Caco-2 (cell line): ENCODE data around the gene RERE. TPM values are rescaled to one million over a fixed set of nuclear protein-coding genes. Genes with fewer than 3 reads are reported as not detected.

Experiments
- BruUV-seq: library from RNA; stranded (reverse); fragments of 400-500 nt; replicated peaks from 2 replicates; lab custom pipeline; 2021; lab: Mats Ljungman, UMichigan
- CTCF ChIA-PET: fragments of 300-600 bp; sonication (Branson Sonifier 250); formaldehyde crosslinking; loops from one replicate; lab custom pipeline; 2022; ENCODE audit warnings: antibody characterized with exemption; lab: Charles Lee
- POLR2A ChIA-PET: fragments of 300-600 bp; sonication (Branson Sonifier 250); formaldehyde crosslinking; loops from one replicate; lab custom pipeline; 2022; ENCODE audit warnings: antibody characterized with exemption; lab: Charles Lee
- DNase-seq, 2 experiments: peaks; one replicate each; pipeline versions ENCODE4 v3.0.0 to v3.0.0-alpha.2; 2020 to 2022
- H3K27me3 ChIP-seq: replicated peaks from 2 replicates; pipeline ENCODE4 v1.6.0; 2011; ENCODE audit warnings: low read length; ENCODE audit not compliant: control insufficient read depth, insufficient read depth
- H3K36me3 ChIP-seq: 2 replicates; pipeline ENCODE4 v1.5.1; 2011; ENCODE audit warnings: low read length; ENCODE audit not compliant: control insufficient read depth, insufficient read depth
- H3K4me1 ChIP-seq: fragments of 250-450 bp; sonication (Bioruptor Pico); 2 replicates; pipeline ENCODE4 v1.5.1; 2020; ENCODE audit warnings: mild to moderate bottlenecking
- H3K4me3 ChIP-seq: 2 replicates; pipeline ENCODE4 v1.5.1; 2011; ENCODE audit warnings: low read depth, mild to moderate bottlenecking, control low read depth, low read length
- H3K9me3 ChIP-seq: fragments of 250-450 bp; sonication (Bioruptor Pico); 2 replicates; pipeline ENCODE4 v1.5.1; 2020; ENCODE audit warnings: mild to moderate bottlenecking, moderate library complexity
- H3K27ac Mint-ChIP-seq: one replicate; pipeline ENCODE4 v1.8.0; 2022; ENCODE audit warnings: mixed read lengths; ENCODE audit not compliant: unreplicated experiment
- H3K27me3 Mint-ChIP-seq: one replicate; pipeline ENCODE4 v1.8.0; 2022; ENCODE audit warnings: mixed read lengths; ENCODE audit not compliant: insufficient read depth, unreplicated experiment
- H3K36me3 Mint-ChIP-seq: one replicate; pipeline ENCODE4 v1.8.0; 2022; ENCODE audit warnings: mild to moderate bottlenecking, mixed read lengths; ENCODE audit not compliant: insufficient read depth, unreplicated experiment
- H3K4me1 Mint-ChIP-seq: one replicate; pipeline ENCODE4 v1.8.0; 2022; ENCODE audit warnings: low read depth, mixed read lengths; ENCODE audit not compliant: unreplicated experiment
- H3K4me3 Mint-ChIP-seq: one replicate; pipeline ENCODE4 v1.8.0; 2022; ENCODE audit warnings: mild to moderate bottlenecking, moderate library complexity, mixed read lengths; ENCODE audit not compliant: unreplicated experiment
- H3K9me3 Mint-ChIP-seq: one replicate; pipeline ENCODE4 v1.8.0; 2022; ENCODE audit warnings: mixed read lengths; ENCODE audit not compliant: unreplicated experiment
- intact Hi-C: fragments of 100-400 bp; cut with micrococcal nuclease; formaldehyde crosslinking; loops from one replicate; pipeline ENCODE4 v1.10.0; 2022; ENCODE audit not compliant: unreplicated experiment
- total RNA-seq: library from RNA; stranded (reverse); gene quantifications from 2 replicates; pipeline ENCODE4 v1.2.3, GENCODE V29; 2022
- TF ChIP-seq, protein P1 (sequence below), 2 experiments: fragments of 200-600 bp in 1 of 2; IDR thresholded peaks; 1 replicate in 1 of 2; 2 replicates in 1 of 2; pipeline versions ENCODE4 v1.5.1 to v1.8.0; 2011 to 2022; ENCODE audit warnings: antibody characterized with exemption in 1 of 2, control low read depth in 1 of 2, inconsistent platforms in 1 of 2, low read depth in 1 of 2, low read length in 1 of 2, mild to moderate bottlenecking in 1 of 2, moderate library complexity in 1 of 2; ENCODE audit not compliant: insufficient read depth in 1 of 2, severe bottlenecking in 1 of 2, unreplicated experiment in 1 of 2

Gene RERE
- total RNA-seq, 1 experiment from 2014 or later: 85.2 TPM

DNA sequence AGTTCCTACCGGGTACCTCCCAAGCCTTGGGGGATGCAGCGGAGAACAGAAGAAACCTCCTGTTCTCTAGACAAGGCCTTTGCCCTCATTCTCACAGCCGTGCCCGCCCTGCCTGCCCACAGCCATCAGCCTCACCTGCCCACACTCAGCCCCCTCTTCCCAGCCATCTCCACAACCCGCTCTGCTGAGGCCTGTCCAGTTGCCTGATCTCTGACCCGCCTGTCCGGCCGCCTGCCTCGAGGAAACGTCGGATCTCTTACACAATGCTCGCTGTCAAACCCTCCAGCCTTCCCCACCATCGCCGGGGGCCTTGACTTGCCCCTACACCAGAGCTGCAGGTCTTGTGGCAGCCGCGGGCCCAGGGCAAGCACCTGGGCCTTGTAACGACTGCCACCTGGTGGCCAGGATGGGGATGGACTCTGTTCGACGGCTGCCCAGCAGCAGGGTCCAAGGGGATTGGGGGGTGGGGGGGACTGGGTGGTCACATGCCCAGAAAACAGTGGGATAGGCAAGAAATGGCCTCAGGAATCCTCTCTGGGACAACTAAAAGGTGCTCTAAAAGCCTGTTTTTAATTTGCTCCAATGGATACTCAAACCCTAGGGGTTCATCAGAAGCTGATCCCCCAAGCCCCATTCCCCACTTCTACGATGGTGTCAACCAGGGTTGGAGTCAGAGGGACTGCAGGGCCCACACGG lies 468.5 kb downstream of the RERE start:
- TF ChIP-seq, protein P1, sequence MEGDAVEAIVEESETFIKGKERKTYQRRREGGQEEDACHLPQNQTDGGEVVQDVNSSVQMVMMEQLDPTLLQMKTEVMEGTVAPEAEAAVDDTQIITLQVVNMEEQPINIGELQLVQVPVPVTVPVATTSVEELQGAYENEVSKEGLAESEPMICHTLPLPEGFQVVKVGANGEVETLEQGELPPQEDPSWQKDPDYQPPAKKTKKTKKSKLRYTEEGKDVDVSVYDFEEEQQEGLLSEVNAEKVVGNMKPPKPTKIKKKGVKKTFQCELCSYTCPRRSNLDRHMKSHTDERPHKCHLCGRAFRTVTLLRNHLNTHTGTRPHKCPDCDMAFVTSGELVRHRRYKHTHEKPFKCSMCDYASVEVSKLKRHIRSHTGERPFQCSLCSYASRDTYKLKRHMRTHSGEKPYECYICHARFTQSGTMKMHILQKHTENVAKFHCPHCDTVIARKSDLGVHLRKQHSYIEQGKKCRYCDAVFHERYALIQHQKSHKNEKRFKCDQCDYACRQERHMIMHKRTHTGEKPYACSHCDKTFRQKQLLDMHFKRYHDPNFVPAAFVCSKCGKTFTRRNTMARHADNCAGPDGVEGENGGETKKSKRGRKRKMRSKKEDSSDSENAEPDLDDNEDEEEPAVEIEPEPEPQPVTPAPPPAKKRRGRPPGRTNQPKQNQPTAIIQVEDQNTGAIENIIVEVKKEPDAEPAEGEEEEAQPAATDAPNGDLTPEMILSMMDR (IDR thresholded peaks at IDR 0.05; ENCODE audit: insufficient read depth in 1 of 2, low read depth in 1 of 2, low read length in 1 of 2, severe bottlenecking in 1 of 2, unreplicated experiment in 1 of 2): peak; percentile 84
- intact Hi-C loops: loop anchor here (1.0 to 2.0 kb wide), 4 partner anchors 34 to 374 kb away; no protein-coding TSS in a partner anchor
- H3K4me1 Mint-ChIP-seq: peaks cover 6% of the 10 kb centered on the region
- no TSS peak for BruUV-seq
- ChIA-PET POLR2A (no interaction called here), CTCF (interaction anchor here (0.5 to 2.3 kb wide), 8 partner anchors 8 to 392 kb away, joined by 3 to 18 read pairs (median 4); no protein-coding TSS in a partner anchor)
- H3K4me3 ChIP-seq: no peak overlapping the region
- no peaks in the 10 kb centered on the region for H3K27me3 ChIP-seq
- no peaks in the 10 kb centered on the region for H3K9me3 ChIP-seq
- H3K27me3 Mint-ChIP-seq: no peaks in the 10 kb centered on the region
- no peaks in the 10 kb centered on the region for H3K4me1 ChIP-seq
- DNase-seq: peak; percentile 65 to 75
- no peak overlapping the region for H3K4me3 Mint-ChIP-seq
- peaks cover 61% of the 10 kb centered on the region for H3K36me3 Mint-ChIP-seq
- H3K27ac Mint-ChIP-seq: peak overlapping the region; percentile 16
- H3K36me3 ChIP-seq: no peaks in the 10 kb centered on the region; the same call in 1 of the 2 replicates
- no peaks in the 10 kb centered on the region for H3K9me3 Mint-ChIP-seq

DNA sequence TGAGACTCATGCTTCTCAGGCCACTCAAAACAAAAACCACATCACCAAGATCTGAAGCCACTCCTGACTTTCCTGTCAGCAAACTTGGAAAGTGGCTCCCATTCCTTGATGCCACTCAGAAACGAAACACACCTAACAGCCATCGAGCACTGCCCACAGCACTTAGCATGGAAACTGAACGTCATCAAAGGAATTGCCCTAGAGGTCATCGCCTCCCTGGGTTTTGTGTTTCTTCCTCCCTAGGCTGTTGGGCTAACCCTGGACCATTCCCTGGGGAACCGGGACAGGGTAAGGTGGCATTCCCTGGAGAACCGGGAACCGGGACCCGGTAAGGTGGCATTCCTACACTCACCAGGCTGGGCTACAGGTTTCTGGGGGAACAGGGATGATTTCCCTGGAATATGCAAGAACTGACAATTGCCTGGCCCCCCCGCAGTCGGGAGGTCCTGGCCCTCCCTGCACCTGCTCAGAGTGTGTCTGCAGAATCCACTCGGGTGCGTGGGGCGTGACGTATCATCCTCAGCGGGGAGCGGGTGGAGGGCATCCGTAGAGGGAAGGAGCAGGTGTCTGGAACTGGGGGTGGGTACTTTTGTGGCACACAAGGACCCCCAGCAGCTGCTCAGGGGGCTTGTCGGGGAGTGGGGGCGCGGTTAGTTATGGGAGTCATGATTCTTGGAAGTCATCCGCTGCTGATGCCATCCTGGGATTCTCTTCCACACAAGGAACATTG lies 469.2 kb downstream of the RERE start:
- Mint-ChIP-seq H3K4me3 (no peak overlapping the region), H3K27ac (no peak overlapping the region), H3K4me1 (peaks cover 6% of the 10 kb centered on the region), H3K9me3 (no peaks in the 10 kb centered on the region), H3K36me3 (peaks cover 56% of the 10 kb centered on the region), H3K27me3 (no peaks in the 10 kb centered on the region)
- DNase-seq: peak in 1 of 2 experiments; percentile 16
- Histone ChIP-seq H3K4me3 (no peak overlapping the region), H3K36me3 (no peaks in the 10 kb centered on the region), H3K9me3 (no peaks in the 10 kb centered on the region), H3K27me3 (no peaks in the 10 kb centered on the region), H3K4me1 (no peaks in the 10 kb centered on the region)
- CTCF ChIA-PET: interaction anchor here (0.5 to 2.3 kb wide), 6 partner anchors 7 to 391 kb away, joined by 3 to 18 read pairs (median 5); no protein-coding TSS in a partner anchor
- POLR2A ChIA-PET: no interaction called here
- BruUV-seq: no TSS peak
- intact Hi-C loops: loop anchor here (2.0 kb wide), 2 partner anchors 33 to 365 kb away; no protein-coding TSS in a partner anchor
- TF ChIP-seq, protein P1 (IDR thresholded peaks at IDR 0.05; ENCODE audit: insufficient read depth in 1 of 2, low read depth in 1 of 2, low read length in 1 of 2, severe bottlenecking in 1 of 2, unreplicated experiment in 1 of 2): no peak

DNA sequence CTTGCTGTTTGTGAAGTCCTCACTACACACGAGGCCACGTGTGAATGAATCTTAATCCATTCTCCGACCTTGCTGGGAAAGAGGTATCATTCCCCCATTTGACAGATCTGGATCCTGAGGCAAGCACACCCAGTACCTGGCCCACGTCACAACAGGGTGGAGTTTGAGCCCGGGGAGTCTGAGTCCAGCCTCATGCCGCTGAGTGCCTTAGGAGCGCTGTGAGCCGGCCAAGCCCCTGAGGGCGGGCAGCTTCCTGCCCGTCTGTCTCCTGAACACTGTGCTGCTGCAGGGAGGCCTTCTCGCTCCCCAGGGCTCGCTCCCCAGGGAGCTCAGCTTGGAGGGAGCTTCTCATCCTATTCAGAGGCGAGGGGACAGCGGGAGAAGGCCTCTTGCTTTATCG lies 469.8 kb downstream of the RERE start:
- Mint-ChIP-seq H3K27me3 (no peaks in the 10 kb centered on the region), H3K27ac (no peak overlapping the region), H3K9me3 (no peaks in the 10 kb centered on the region), H3K36me3 (peaks cover 50% of the 10 kb centered on the region), H3K4me3 (no peak overlapping the region), H3K4me1 (peaks cover 6% of the 10 kb centered on the region)
- H3K36me3 ChIP-seq: no peaks in the 10 kb centered on the region
- H3K4me1 ChIP-seq: no peaks in the 10 kb centered on the region
- POLR2A ChIA-PET: no interaction called here
- BruUV-seq: no TSS peak
- DNase-seq: no peak
- no peaks in the 10 kb centered on the region for H3K27me3 ChIP-seq
- TF ChIP-seq, protein P1 (IDR thresholded peaks at IDR 0.05; ENCODE audit: insufficient read depth in 1 of 2, low read depth in 1 of 2, low read length in 1 of 2, severe bottlenecking in 1 of 2, unreplicated experiment in 1 of 2): no peak
- intact Hi-C loops: loop anchor here (2.0 kb wide), 2 partner anchors 33 to 365 kb away; no protein-coding TSS in a partner anchor
- CTCF ChIA-PET: no interaction called here
- no peak overlapping the region for H3K4me3 ChIP-seq
- H3K9me3 ChIP-seq: no peaks in the 10 kb centered on the region
